Body of pancreas (tissue), 4 donors: Measurements from ENCODE around the gene PIK3R4. TPM values are rescaled to one million over a fixed set of nuclear protein-coding genes. Genes with fewer than 3 reads are reported as not detected.

Experiments used
- ATAC-seq: fragments of 150-250 bp; one replicate; pipeline ENCODE4 v1.9.1; 2016
- DNase-seq, 4 donors: peaks; one replicate each; pipeline ENCODE4 v3.0.0-alpha.2; 2019
- H3K27ac ChIP-seq, 4 donors: fragments of 200-600 bp; sonication (generic); 1 replicate in 3 of 4; 2 replicates in 1 of 4; pipeline versions ENCODE4 v1.5.1 to v1.6.1; 2016 to 2019; ENCODE audit warnings: mild to moderate bottlenecking in 1 of 4, mixed read lengths in 1 of 4, moderate library complexity in 1 of 4
- H3K27me3 ChIP-seq, 2 donors: fragments of 200-600 bp; sonication (generic); one replicate each; pipeline ENCODE4 v1.6.0; 2016; ENCODE audit warnings: mild to moderate bottlenecking in 1 of 2
- H3K36me3 ChIP-seq, 2 donors: fragments of 200-600 bp; sonication (generic); replicated peaks in 1 of 2; 2 replicates each; pipeline ENCODE4 v1.5.1; 2016; ENCODE audit warnings: low read depth in 2 of 2; ENCODE audit not compliant: insufficient read depth in 1 of 2
- H3K4me1 ChIP-seq: fragments of 200-600 bp; sonication (generic); one replicate; pipeline ENCODE4 v1.6.0; 2016
- H3K4me3 ChIP-seq, 2 donors: fragments of 200-600 bp; sonication (generic); 1 replicate in 1 of 2; 2 replicates in 1 of 2; pipeline ENCODE4 v1.5.1; 2016 to 2019
- H3K9me3 ChIP-seq, 3 donors: fragments of 200-600 bp; sonication (generic); 1 replicate in 2 of 3; 2 replicates in 1 of 3; pipeline ENCODE4 v1.5.1; 2016
- POLR2A ChIP-seq, 3 donors: fragments of 450-650 bp; IDR thresholded peaks; one replicate each; pipeline ENCODE4 v1.6.1; 2016; ENCODE audit warnings: antibody characterized with exemption in 3 of 3, mild to moderate bottlenecking in 2 of 3
- WGBS, 2 donors: methylation state at CpG; one replicate each; pipeline ENCODE4 v1.1.5; 2017; 5-methylcytosine and 5-hydroxymethylcytosine counted together
- intact Hi-C: fragments of 100-400 bp; cut with DNase I; formaldehyde crosslinking; loops from one replicate; pipeline ENCODE4 v1.15.1; 2023
- total RNA-seq, 2 donors: library from RNA; depleted of rRNA; stranded (reverse); fragments of >200 nt; gene quantifications; one replicate each; pipeline ENCODE4 v1.1.0, GENCODE V29; 2016
- TF ChIP-seq, protein P1 (sequence below), 7 experiments: fragments of 450-650 bp in 4 of 7; fragments of 200-600 bp in 3 of 7; sonication (generic) in 3 of 7; IDR thresholded peaks; one replicate each; pipeline ENCODE4 v1.5.1; 2016 to 2019; ENCODE audit warnings: antibody characterized with exemption in 7 of 7

Gene PIK3R4
- total RNA-seq, 2 donors from 2014 or later, result 20.8 to 28.0 TPM

DNA sequence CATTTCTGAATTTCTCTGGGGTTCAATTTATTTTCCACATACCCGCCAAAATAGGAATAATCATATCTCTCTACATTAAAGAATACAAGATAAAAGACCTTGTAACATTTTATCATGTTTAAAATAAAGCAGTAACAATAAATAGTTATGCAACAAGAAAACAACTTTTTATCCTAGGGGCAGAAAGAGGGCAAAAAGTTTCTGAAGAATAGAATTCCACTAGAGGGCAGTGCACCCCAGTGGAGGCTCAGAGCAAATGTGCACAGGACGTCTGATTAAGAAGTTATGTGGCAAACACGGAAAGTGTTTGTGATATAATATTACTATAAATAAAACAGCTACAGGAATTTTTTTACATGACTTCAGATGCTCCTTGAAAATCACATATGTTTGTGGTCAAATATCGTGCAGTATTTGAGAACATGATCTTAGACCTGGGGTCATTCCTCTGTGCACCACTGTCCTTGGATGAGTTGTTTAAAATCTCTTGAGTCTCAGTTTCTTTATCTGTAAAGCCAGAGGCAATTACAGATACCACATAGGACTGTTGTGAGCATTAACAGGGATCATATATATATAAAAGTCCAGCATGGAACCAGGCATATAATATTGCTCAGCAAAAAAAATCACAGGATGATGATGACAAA, 13.2 kb upstream of the PIK3R4 start:
- Histone ChIP-seq H3K4me3 (no peak overlapping the region), H3K4me1 (no peaks in the 10 kb centered on the region), H3K36me3 (no peaks in the 10 kb centered on the region), H3K27ac (no peak overlapping the region), H3K27me3 (no peaks in the 10 kb centered on the region), H3K9me3 (no peaks in the 10 kb centered on the region)
- intact Hi-C loops, result loop anchor here (5.0 kb wide), 1 partner anchor 132 kb away; the partner anchor contains the start of gene ATP2C1
- 1 to 2% methylated on average over 4 of the region's 4 CpGs for WGBS, 2 donors
- peak; percentile 74 for ATAC-seq
- peak; percentile 55 to 65 (median 59) for DNase-seq
- TF ChIP-seq, protein P1, sequence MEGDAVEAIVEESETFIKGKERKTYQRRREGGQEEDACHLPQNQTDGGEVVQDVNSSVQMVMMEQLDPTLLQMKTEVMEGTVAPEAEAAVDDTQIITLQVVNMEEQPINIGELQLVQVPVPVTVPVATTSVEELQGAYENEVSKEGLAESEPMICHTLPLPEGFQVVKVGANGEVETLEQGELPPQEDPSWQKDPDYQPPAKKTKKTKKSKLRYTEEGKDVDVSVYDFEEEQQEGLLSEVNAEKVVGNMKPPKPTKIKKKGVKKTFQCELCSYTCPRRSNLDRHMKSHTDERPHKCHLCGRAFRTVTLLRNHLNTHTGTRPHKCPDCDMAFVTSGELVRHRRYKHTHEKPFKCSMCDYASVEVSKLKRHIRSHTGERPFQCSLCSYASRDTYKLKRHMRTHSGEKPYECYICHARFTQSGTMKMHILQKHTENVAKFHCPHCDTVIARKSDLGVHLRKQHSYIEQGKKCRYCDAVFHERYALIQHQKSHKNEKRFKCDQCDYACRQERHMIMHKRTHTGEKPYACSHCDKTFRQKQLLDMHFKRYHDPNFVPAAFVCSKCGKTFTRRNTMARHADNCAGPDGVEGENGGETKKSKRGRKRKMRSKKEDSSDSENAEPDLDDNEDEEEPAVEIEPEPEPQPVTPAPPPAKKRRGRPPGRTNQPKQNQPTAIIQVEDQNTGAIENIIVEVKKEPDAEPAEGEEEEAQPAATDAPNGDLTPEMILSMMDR (IDR thresholded peaks at IDR 0.05), result peak; percentile 57 to 93 (median 81)
- no peak for TF ChIP-seq POLR2A (IDR thresholded peaks at IDR 0.05)

DNA sequence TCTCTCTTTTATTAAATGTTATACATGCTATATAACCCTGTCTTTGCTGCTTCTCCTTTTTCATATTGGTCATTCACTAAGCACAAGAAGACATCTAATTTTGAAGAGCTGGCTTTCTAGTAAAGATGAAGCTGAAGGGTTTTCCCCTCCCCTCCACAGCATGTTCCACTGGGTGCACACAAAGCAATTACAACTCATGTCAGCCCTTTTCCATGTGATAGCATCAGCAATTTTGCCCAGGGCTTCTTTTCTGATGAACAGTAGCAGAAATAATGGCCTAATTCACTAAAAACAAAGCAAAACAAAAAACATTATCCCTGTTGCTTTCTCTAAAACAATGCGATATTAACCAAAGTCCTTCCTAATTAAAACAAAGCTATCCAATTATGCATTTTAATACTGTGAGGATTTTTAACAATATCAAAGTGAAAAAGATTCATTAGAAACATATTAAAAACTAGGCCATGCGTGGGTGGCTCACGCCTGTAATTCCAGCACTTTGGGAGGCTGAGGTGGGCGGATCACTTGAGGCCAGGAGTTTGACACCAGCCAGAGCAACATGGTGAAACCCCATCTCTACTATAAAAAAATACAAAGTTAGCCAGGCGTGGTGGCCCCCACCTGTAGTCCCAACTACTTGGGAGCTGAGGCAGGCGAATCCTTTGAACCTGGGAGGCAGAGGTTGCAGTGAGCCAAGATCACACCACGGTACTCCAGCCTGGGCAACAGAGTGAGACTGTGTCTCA, 12.2 kb upstream of the PIK3R4 start:
- WGBS, 2 donors, result 57 to 65% methylated on average over 7 of the region's 7 CpGs
- H3K27me3 ChIP-seq, result no peaks in the 10 kb centered on the region
- ATAC-seq, result no peak
- intact Hi-C loops, result loop anchor here (5.0 kb wide), 1 partner anchor 134 kb away; the partner anchor contains the start of gene ATP2C1
- no peak overlapping the region for H3K4me3 ChIP-seq
- H3K4me1 ChIP-seq, result no peaks in the 10 kb centered on the region
- H3K9me3 ChIP-seq, result no peaks in the 10 kb centered on the region
- DNase-seq, result no peak
- TF ChIP-seq, protein P1 (IDR thresholded peaks at IDR 0.05), result no peak
- no peak for TF ChIP-seq POLR2A (IDR thresholded peaks at IDR 0.05)
- no peaks in the 10 kb centered on the region for H3K36me3 ChIP-seq
- H3K27ac ChIP-seq, result no peak overlapping the region

DNA sequence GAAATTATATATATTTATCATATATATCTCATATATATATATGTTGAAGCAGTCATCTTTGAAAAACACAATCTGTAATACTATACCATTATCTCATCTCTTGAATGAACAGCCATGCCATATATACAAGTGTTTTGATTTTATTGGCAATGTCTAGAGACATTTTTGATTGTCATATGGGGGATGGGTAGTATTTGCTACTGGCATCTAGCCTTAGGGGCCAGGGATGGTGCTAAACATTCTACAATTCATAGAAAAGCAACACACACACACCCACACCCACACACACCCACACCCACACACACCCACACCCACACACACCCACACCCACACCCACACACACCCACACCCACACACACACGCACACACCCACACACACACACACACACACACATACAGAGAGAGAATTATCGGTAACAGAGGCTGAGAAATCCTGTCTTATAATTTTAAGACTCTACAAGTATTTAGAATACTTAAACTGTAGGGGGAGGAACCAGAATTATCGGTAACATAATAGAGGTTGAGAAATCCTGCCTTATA, 11.1 kb upstream of the PIK3R4 start:
- no peak for TF ChIP-seq POLR2A (IDR thresholded peaks at IDR 0.05)
- TF ChIP-seq, protein P1 (IDR thresholded peaks at IDR 0.05), result no peak
- ATAC-seq, result no peak
- intact Hi-C loops, result loop anchor here (5.0 kb wide), 1 partner anchor 135 kb away; the partner anchor contains the start of gene ATP2C1
- 64 to 71% methylated on average over 3 of the region's 3 CpGs for WGBS, 2 donors
- no peak overlapping the region for H3K4me3 ChIP-seq
- no peak overlapping the region for H3K27ac ChIP-seq
- no peak for DNase-seq
- H3K4me1 ChIP-seq, result no peaks in the 10 kb centered on the region
- no peaks in the 10 kb centered on the region for H3K9me3 ChIP-seq
- no peaks in the 10 kb centered on the region for H3K27me3 ChIP-seq
- H3K36me3 ChIP-seq, result no peaks in the 10 kb centered on the region

DNA sequence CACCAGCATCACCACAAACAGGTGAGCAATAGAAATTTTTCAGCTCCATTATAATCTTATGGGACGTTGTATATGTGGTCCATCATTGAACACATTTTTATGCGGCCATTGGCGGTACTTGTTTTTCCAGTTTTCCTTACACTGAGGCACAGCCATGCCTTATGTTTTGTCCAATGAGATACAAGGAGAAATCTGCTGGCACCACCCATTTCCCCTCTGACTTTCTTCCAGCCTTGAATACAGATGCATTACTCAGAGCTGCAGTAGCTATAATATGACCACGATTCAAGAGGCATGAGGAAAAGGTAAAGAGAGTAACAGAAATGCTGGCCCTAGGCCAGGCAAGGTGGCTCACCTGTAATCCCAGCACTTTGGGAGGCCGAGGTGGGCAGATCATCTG, 9.0 kb upstream of the PIK3R4 start:
- Histone ChIP-seq H3K9me3 (no peaks in the 10 kb centered on the region), H3K4me3 (no peak overlapping the region), H3K27me3 (no peaks in the 10 kb centered on the region), H3K4me1 (no peaks in the 10 kb centered on the region), H3K36me3 (no peaks in the 10 kb centered on the region), H3K27ac (no peak overlapping the region)
- intact Hi-C loops, result loop anchor here (5.0 kb wide), 1 partner anchor 137 kb away; the partner anchor contains the start of gene ATP2C1
- ATAC-seq (no peak), DNase-seq (no peak)
- TF ChIP-seq POLR2A (IDR thresholded peaks at IDR 0.05), result no peak
- TF ChIP-seq, protein P1 (IDR thresholded peaks at IDR 0.05), result no peak
- WGBS, 2 donors, result 44 to 48% methylated on average over 5 of the region's 5 CpGs
